GM23338 (cell line): ENCODE measurements around the gene ABHD16A. TPM values are rescaled to one million over a fixed set of nuclear protein-coding genes. Genes with fewer than 3 reads are reported as not detected.

Source experiments
- ATAC-seq: fragments of 200-7000 bp; cut with Tn5 transposase; 3 replicates; pipeline ENCODE4 v1.9.1; 2020
- DNase-seq: peaks from one replicate; pipeline ENCODE4 v3.0.0-alpha.2; 2015; ENCODE audit warnings: low spot score
- H2AFZ ChIP-seq: fragments of 200-600 bp; sonication (generic); 2 replicates; pipeline ENCODE4 v1.8.0; 2016; ENCODE audit warnings: antibody characterized with exemption, mild to moderate bottlenecking, moderate library complexity
- H3F3A ChIP-seq: fragments of 200-600 bp; sonication (generic); replicated peaks from 2 replicates; pipeline ENCODE4 v1.8.0; 2017; ENCODE audit warnings: antibody characterized with exemption, mixed run types, low read depth
- H3K27ac ChIP-seq: fragments of 200-600 bp; sonication (generic); 2 replicates; pipeline ENCODE4 v1.6.1; 2016; ENCODE audit warnings: low read depth
- H3K27me3 ChIP-seq: fragments of 200-600 bp; sonication (generic); 2 replicates; pipeline ENCODE4 v1.8.0; 2016; ENCODE audit warnings: mild to moderate bottlenecking, mixed run types, moderate library complexity; ENCODE audit not compliant: insufficient read depth
- H3K36me3 ChIP-seq: fragments of 200-600 bp; sonication (generic); 2 replicates; pipeline ENCODE4 v1.8.0; 2016; ENCODE audit warnings: mild to moderate bottlenecking; ENCODE audit not compliant: insufficient read depth
- H3K4me1 ChIP-seq: fragments of 200-600 bp; sonication (generic); 2 replicates; pipeline ENCODE4 v1.8.0; 2016; ENCODE audit warnings: mild to moderate bottlenecking, moderate library complexity; ENCODE audit not compliant: insufficient read depth
- H3K4me2 ChIP-seq: fragments of 200-600 bp; sonication (generic); 2 replicates; pipeline ENCODE4 v1.7.1; 2017; ENCODE audit warnings: mixed run types
- H3K4me3 ChIP-seq: fragments of 200-600 bp; sonication (generic); 2 replicates; pipeline ENCODE4 v1.6.1; 2016; ENCODE audit warnings: mixed run types
- H3K79me2 ChIP-seq: fragments of 200-600 bp; sonication (generic); replicated peaks from 2 replicates; pipeline ENCODE4 v1.8.0; 2017; ENCODE audit warnings: mild to moderate bottlenecking; ENCODE audit not compliant: insufficient read depth
- H3K9me2 ChIP-seq: fragments of 200-600 bp; sonication (generic); 2 replicates; pipeline ENCODE4 v1.8.0; 2017; ENCODE audit not compliant: insufficient read depth
- H4K20me1 ChIP-seq: fragments of 200-600 bp; sonication (generic); replicated peaks from 2 replicates; pipeline ENCODE4 v1.8.0; 2017; ENCODE audit warnings: mild to moderate bottlenecking; ENCODE audit not compliant: insufficient read depth
- H3K27ac Mint-ChIP-seq: 2 replicates; pipeline ENCODE4 v1.8.0; 2020; ENCODE audit warnings: inconsistent platforms, mild to moderate bottlenecking, moderate library complexity, mixed read lengths
- H3K27me3 Mint-ChIP-seq: 3 replicates; pipeline ENCODE4 v1.8.0; 2022; ENCODE audit warnings: low read depth, mild to moderate bottlenecking, moderate library complexity, mixed read lengths, inconsistent platforms; ENCODE audit not compliant: insufficient read depth, poor library complexity
- H3K36me3 Mint-ChIP-seq: 3 replicates; pipeline ENCODE4 v1.8.0; 2021; ENCODE audit warnings: low read depth, mild to moderate bottlenecking, inconsistent platforms, moderate library complexity, mixed read lengths
- H3K4me1 Mint-ChIP-seq: 3 replicates; pipeline ENCODE4 v1.8.0; 2020; ENCODE audit warnings: mild to moderate bottlenecking, inconsistent platforms, mixed read lengths
- H3K4me3 Mint-ChIP-seq: 3 replicates; pipeline ENCODE4 v1.8.0; 2021; ENCODE audit warnings: moderate library complexity, mild to moderate bottlenecking, inconsistent platforms, mixed read lengths
- H3K9me3 Mint-ChIP-seq: 3 replicates; pipeline ENCODE4 v1.8.0; 2020; ENCODE audit warnings: moderate library complexity, mild to moderate bottlenecking, inconsistent platforms, mixed read lengths
- CREB1 ChIP-seq: fragments of 250-450 bp; sonication (Bioruptor Pico); IDR thresholded peaks from 2 replicates; pipeline ENCODE4 v1.5.0; 2020; ENCODE audit warnings: low read depth, mild to moderate bottlenecking, moderate library complexity
- EZH2phosphoT487 ChIP-seq: fragments of 200-600 bp; sonication (generic); IDR thresholded peaks from one replicate; pipeline ENCODE4 v1.8.1; 2018; ENCODE audit warnings: antibody characterized with exemption; ENCODE audit not compliant: unreplicated experiment
- JUNB ChIP-seq: IDR thresholded peaks from one replicate; pipeline ENCODE4 v1.6.1; 2016; ENCODE audit warnings: antibody characterized with exemption; ENCODE audit not compliant: unreplicated experiment
- NANOG ChIP-seq: IDR thresholded peaks from 2 replicates; pipeline ENCODE4 v1.6.1; 2016; ENCODE audit warnings: antibody characterized with exemption, borderline replicate concordance
- ZNF114 ChIP-seq: fragments of 250-450 bp; sonication (Bioruptor Pico); IDR thresholded peaks from 2 replicates; pipeline ENCODE4 v1.5.0; 2020; ENCODE audit warnings: mild to moderate bottlenecking, moderate library complexity
- ZNF331 ChIP-seq: fragments of 250-450 bp; sonication (Bioruptor Pico); IDR thresholded peaks from 2 replicates; pipeline ENCODE4 v1.5.0; 2020; ENCODE audit warnings: low read depth, mild to moderate bottlenecking, moderate library complexity
- polyA plus RNA-seq: library from polyadenylated mRNA; unstranded; fragments of >200 nt; fragmentation: Nextera tagmentation; extraction: Ambion mirVana; gene quantifications from 2 replicates; pipeline ENCODE4 v1.2.1, GENCODE V29; 2016
- total RNA-seq: library from RNA; depleted of rRNA; stranded (reverse); fragments of >200 nt; shearing (Covaris generic); gene quantifications from 2 replicates; pipeline ENCODE4 v1.2.3, GENCODE V29; 2014
- TF ChIP-seq, protein P1 (sequence below): IDR thresholded peaks from one replicate; pipeline ENCODE4 v1.6.1; 2018; ENCODE audit warnings: antibody characterized with exemption; ENCODE audit not compliant: unreplicated experiment
- TF ChIP-seq, protein P2 (sequence below), 2 experiments: fragments of 200-600 bp in 1 of 2; sonication (generic) in 1 of 2; conservative IDR thresholded peaks; 2 replicates each; pipeline versions ENCODE4 v1.5.1 to v1.6.1; 2016 to 2017; ENCODE audit warnings: antibody characterized with exemption in 2 of 2, low read depth in 2 of 2, mild to moderate bottlenecking in 2 of 2, moderate library complexity in 1 of 2

The ABHD16A gene
- total and polyA plus RNA-seq, 2 experiments from 2014 or later = 26.9 to 37.0 TPM

DNA sequence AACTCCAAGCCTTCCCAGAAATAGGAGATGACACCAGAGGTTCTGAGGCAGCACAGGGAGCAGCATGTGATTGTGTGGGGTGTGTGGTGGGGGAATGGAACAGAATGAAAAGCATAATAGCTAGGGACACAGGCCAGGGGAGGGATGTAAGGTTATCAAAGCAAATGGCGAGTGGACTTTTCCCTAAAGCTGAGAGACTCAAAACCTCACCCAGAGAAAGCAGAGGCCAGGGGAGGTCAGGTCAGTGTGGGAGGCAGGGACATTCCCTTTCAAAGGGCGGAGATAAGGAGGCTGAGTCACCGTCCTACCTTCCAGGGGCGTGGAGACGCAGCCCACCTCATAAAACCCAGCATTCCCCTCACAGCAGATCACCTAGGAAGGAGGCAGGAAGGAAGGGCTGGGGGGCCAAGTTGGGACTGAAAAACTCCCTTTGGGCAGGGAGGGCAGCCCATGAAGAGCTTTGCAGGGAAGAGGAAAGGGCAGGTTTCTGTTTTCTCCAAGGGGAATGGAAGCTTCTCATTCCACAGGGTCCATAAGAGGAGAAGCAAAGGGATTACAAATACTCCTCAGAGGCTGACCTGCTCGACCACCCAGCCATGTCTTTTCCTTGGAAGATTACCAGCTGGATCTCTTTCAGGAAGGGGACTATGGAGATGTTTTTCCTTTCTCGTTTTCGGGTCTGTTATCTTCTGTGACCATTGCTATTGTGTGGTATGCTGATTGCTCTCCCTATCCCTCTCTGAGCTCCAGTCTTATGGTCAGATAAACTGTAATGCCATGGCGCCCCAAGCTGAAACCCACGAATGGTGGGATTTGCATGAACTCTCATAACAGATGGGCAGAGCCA lies 12.7 kb downstream of the ABHD16A start:
- no peak overlapping the region for H3K4me3 Mint-ChIP-seq
- no peaks in the 10 kb centered on the region for H3K9me3 Mint-ChIP-seq
- no peaks in the 10 kb centered on the region; the same call in 2 of the 3 replicates for H3K4me1 Mint-ChIP-seq
- Histone ChIP-seq H3K4me1 (no peaks in the 10 kb centered on the region), H4K20me1 (no peaks in the 10 kb centered on the region), H3F3A (no peaks in the 10 kb centered on the region), H3K4me3 (no peak overlapping the region), H3K27ac (no peak overlapping the region), H3K79me2 (no peaks in the 10 kb centered on the region), H3K36me3 (peaks cover 6% of the 10 kb centered on the region; the same call in 1 of the 2 replicates), H2AFZ (no peak overlapping the region), H3K27me3 (no peaks in the 10 kb centered on the region), H3K9me2 (no peaks in the 10 kb centered on the region), H3K4me2 (no peak overlapping the region)
- H3K27me3 Mint-ChIP-seq = peaks cover 6% of the 10 kb centered on the region
- ATAC-seq (no peak), DNase-seq (no peak)
- H3K36me3 Mint-ChIP-seq = peaks cover 21% of the 10 kb centered on the region
- H3K27ac Mint-ChIP-seq = no peak overlapping the region
- TF ChIP-seq, protein P1, sequence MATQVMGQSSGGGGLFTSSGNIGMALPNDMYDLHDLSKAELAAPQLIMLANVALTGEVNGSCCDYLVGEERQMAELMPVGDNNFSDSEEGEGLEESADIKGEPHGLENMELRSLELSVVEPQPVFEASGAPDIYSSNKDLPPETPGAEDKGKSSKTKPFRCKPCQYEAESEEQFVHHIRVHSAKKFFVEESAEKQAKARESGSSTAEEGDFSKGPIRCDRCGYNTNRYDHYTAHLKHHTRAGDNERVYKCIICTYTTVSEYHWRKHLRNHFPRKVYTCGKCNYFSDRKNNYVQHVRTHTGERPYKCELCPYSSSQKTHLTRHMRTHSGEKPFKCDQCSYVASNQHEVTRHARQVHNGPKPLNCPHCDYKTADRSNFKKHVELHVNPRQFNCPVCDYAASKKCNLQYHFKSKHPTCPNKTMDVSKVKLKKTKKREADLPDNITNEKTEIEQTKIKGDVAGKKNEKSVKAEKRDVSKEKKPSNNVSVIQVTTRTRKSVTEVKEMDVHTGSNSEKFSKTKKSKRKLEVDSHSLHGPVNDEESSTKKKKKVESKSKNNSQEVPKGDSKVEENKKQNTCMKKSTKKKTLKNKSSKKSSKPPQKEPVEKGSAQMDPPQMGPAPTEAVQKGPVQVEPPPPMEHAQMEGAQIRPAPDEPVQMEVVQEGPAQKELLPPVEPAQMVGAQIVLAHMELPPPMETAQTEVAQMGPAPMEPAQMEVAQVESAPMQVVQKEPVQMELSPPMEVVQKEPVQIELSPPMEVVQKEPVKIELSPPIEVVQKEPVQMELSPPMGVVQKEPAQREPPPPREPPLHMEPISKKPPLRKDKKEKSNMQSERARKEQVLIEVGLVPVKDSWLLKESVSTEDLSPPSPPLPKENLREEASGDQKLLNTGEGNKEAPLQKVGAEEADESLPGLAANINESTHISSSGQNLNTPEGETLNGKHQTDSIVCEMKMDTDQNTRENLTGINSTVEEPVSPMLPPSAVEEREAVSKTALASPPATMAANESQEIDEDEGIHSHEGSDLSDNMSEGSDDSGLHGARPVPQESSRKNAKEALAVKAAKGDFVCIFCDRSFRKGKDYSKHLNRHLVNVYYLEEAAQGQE = no peak
- TF ChIP-seq JUNB (no peak), CREB1 (no peak), ZNF114 (CRISPR knock-in tag) (no peak), NANOG (no peak), EZH2phosphoT487 (no peak), ZNF331 (CRISPR knock-in tag) (no peak)
- TF ChIP-seq, protein P2, sequence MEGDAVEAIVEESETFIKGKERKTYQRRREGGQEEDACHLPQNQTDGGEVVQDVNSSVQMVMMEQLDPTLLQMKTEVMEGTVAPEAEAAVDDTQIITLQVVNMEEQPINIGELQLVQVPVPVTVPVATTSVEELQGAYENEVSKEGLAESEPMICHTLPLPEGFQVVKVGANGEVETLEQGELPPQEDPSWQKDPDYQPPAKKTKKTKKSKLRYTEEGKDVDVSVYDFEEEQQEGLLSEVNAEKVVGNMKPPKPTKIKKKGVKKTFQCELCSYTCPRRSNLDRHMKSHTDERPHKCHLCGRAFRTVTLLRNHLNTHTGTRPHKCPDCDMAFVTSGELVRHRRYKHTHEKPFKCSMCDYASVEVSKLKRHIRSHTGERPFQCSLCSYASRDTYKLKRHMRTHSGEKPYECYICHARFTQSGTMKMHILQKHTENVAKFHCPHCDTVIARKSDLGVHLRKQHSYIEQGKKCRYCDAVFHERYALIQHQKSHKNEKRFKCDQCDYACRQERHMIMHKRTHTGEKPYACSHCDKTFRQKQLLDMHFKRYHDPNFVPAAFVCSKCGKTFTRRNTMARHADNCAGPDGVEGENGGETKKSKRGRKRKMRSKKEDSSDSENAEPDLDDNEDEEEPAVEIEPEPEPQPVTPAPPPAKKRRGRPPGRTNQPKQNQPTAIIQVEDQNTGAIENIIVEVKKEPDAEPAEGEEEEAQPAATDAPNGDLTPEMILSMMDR (conservative IDR thresholded peaks at IDR 0.05; ENCODE audit: low read depth in 2 of 2) = no peak
